CD4-positive, alpha-beta T cell treated with Interleukin-10 for 1 hour (primary cell): Measurements from ENCODE around the gene CCDC88C.

Source experiments
- DNase-seq: peaks from one replicate; pipeline ENCODE4 v3.0.0-alpha.2; 2020

CCDC88C gene

GRCh38 chr14:91324606-91325575, 92.7 kb downstream of the CCDC88C start:
- DNase-seq: peak; percentile 33

- peak; percentile 93 for DNase-seq
These were observed 93.7 kb downstream of the CCDC88C start for GRCh38 chr14:91323671-91324605.

GRCh38 chr14:91323031-91323430, 94.6 kb downstream of the CCDC88C start:
- no peak for DNase-seq

GRCh38 chr14:91322623-91323022, 95.0 kb downstream of the CCDC88C start:
- DNase-seq: no peak

- no peak for DNase-seq
These were observed 96.5 kb downstream of the CCDC88C start for GRCh38 chr14:91321131-91321530.

- DNase-seq: no peak
These were observed 97.4 kb downstream of the CCDC88C start for GRCh38 chr14:91320266-91320665.

GRCh38 chr14:91318911-91319310, 98.7 kb downstream of the CCDC88C start:
- no peak for DNase-seq

- DNase-seq: peak; percentile 83
These were observed 100.0 kb downstream of the CCDC88C start for GRCh38 chr14:91317381-91318308.

- no peak for DNase-seq
These were observed 100.9 kb downstream of the CCDC88C start for GRCh38 chr14:91316761-91317160.

GRCh38 chr14:91315844-91316267, 101.8 kb downstream of the CCDC88C start:
- DNase-seq: peak; percentile 89

GRCh38 chr14:91313852-91314251, 103.8 kb downstream of the CCDC88C start:
- DNase-seq: no peak

- no peak for DNase-seq
These were observed 104.3 kb downstream of the CCDC88C start for GRCh38 chr14:91313154-91313850.

GRCh38 chr14:91311284-91311662, 106.3 kb downstream of the CCDC88C start:
- peak; percentile 81 for DNase-seq

- peak; percentile 58 for DNase-seq
These were observed 106.9 kb downstream of the CCDC88C start for GRCh38 chr14:91310606-91311283.

- no peak for DNase-seq
These were observed 107.8 kb downstream of the CCDC88C start for GRCh38 chr14:91309756-91310280.

GRCh38 chr14:91308337-91308736, 109.3 kb downstream of the CCDC88C start:
- no peak for DNase-seq

- no peak for DNase-seq
These were observed 110.0 kb downstream of the CCDC88C start for GRCh38 chr14:91307652-91308051.

- DNase-seq: no peak
These were observed 110.6 kb downstream of the CCDC88C start for GRCh38 chr14:91307046-91307445.

GRCh38 chr14:91306547-91306946, 111.1 kb downstream of the CCDC88C start:
- no peak for DNase-seq

- DNase-seq: no peak
These were observed 111.8 kb downstream of the CCDC88C start for GRCh38 chr14:91305650-91306431.
